B cell (primary cell): ENCODE measurements around the gene WWC2.

Experiments used
- CTCF ChIP-seq: fragments of 200-600 bp; IDR thresholded peaks from one replicate; pipeline ENCODE4 v1.8.0; 2022; ENCODE audit warnings: antibody characterized with exemption, mild to moderate bottlenecking
- EZH2 ChIP-seq: IDR thresholded peaks from 2 replicates; pipeline ENCODE4 v1.6.1; 2012; ENCODE audit warnings: borderline replicate concordance, low read depth, mild to moderate bottlenecking, moderate library complexity, low read length; ENCODE audit not compliant: insufficient read depth, poor library complexity, severe bottlenecking

DNA sequence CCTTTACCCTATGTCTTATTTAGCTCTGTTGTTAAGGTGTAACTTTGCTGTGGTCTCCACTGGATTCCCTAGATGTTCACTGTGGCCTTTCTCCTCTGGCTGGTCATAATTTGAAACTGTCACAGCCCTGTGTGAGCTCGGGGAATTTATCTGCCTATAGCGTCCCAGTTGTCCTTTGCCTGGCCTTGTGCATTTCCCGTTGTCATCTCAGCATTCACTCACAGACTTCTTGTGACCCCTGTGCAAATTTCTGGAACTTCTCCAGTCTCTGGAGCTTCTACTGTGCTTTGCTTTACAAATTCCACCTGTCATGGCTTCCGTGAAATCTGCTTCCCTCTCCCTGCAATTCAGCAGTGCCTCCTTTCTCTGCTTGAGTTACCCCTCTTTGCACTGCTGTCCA is 106.7 kb downstream of the WWC2 start:
- TF ChIP-seq CTCF (no peak), EZH2 (no peak)
